GM18499 (cell line): ENCODE results near the gene PLXNC1.

Experiments
- ATAC-seq: cut with Tn5 transposase; IDR thresholded peaks from one replicate; pipeline ENCODE4 v1.9.1; 2021; ENCODE audit warnings: moderate number of reproducible peaks; ENCODE audit not compliant: insufficient read depth, unreplicated experiment

Gene PLXNC1

DNA sequence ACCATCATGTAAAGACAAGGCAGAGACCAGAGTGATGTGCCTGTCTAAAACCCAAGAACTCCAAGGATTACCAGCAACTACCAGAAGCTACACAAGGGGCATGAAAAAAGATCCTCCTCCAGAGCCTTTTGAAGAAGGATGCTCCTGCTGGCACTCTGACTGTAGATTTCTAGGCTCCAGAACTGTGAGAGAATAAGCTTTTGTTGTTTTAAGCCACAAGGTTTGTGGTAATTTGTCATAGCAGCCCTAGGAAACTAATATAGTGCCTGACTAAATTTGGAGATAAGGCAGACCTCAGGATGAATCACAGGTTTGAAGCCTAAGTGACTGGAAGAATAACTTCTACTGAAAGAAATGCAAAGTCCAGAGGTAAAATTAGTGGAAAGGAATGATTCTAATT, 178.3 kb downstream of the PLXNC1 start:
- ATAC-seq = no peak

DNA sequence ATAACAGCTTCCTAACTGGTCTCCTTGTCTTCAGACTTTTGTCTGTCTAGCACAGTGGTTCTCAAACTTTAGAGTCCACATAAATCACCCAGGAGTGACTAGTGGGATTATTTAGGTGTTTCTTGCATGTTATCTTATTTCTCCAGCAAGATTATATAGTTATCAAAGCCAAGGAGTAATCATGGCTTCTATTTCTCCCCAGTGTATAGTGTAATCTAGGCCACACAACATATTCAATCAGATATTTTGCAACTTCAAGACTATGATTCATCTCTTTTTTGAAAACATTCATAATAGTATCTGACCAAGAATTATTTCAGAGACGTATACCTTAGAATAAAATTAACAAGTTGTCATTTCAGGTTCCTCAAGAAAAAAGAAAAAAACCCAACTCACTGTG, 179.4 kb downstream of the PLXNC1 start:
- no peak for ATAC-seq

DNA sequence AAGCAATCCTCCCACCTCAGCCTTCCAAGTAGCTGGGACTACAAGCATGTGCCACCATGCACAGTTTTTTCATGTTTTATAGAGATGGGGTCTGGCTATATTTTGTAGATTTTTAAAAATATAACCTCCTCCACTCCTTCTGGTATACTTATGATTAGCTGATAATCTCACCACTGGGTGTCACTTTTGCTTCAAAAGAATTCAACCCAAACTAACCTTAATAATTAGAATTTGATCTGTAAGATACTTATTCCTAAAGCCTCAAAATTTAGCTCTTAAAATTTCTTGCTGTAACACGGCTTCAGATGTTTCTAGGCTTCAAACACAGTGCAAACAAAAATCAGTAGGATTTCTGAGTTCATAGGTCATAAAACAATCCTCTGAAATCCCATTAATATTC, 181.0 kb downstream of the PLXNC1 start:
- no peak for ATAC-seq

DNA sequence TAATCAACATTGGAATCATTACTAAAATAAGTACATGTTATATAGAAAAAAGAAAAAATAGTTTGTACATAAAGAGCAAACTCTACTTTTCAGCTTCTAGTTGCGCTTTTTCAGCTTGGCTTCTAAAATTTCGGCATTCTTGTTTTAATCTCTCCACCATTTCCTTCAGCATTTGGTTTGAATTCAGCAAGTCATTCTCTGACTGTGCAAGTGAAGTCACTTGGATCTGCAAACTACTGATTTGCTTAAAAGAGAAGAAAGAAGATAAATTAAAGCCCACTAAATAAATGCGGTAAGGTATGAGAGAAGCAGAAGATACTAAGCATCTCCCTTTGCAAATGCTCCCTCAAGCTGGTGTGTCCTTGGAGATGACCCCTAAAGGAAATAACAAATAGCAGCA, 185.0 kb downstream of the PLXNC1 start:
- ATAC-seq = no peak

DNA sequence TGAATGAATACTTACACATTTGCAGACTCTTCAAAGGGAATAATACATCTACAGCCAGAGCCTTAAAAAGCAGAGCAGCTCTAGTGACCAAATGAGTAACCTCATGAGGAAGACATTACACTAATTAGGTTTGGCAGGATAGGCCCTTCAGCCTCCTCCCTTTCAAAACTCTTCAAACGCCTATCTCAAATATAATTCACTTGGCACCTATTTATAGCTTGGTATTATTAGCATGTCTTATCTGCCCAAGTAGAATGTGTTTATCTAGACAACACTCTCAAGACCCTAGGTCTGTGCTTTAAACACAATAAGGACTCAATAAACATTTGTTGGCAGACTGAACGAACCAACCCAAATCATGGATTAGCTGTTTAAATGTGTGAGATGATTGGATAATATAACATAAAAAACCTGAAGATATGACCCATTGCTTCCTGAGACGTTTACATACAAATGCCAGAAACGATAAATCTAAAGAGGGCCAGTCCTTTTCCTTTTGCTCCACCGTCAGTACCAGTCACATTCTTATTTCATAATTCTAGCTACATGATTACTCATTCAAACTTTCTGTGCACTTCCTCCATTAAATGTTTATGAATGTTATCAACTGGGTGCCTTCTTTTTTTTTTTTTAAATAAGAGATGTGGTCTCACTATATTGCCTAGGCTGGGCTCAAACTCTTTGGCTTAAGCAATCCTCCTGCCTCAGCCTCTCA, 188.0 kb downstream of the PLXNC1 start:
- ATAC-seq = no peak

DNA sequence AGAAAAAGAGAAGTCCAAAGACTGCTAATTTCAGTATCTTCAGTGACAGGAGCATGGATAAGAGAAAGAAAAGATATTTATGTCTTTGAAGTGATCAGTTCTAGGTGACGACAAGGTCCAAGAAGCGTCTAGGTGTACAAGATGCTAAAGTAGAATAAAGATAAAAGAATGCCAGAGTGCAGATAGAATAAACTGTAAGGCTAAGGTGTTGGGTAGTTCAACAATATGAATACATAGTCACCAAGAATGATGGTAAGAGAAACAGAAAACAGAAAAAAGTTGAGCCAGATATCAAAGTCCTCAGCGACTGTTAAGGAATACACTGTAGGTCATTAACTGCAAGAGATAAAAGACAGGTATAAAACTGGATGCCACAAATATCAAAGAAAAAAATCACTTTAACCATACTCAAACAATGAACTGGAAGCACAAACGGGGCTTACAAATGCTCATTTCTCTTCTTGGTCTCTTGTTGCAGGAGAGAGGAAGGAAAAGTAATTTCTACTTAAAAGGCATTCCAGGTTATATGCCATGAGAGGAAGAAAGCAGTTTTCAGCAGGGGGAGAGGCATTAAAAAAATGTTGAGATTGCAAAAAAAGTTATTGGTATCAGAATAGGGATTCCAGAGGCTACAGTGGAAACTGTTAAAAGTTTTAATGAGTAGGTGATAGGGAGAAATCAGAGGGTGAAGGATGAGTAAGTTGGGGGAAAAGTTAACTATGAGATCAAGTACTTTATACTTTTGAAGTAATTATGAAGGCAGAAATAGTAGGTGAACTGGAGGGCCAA, 189.8 kb downstream of the PLXNC1 start:
- ATAC-seq = no peak

DNA sequence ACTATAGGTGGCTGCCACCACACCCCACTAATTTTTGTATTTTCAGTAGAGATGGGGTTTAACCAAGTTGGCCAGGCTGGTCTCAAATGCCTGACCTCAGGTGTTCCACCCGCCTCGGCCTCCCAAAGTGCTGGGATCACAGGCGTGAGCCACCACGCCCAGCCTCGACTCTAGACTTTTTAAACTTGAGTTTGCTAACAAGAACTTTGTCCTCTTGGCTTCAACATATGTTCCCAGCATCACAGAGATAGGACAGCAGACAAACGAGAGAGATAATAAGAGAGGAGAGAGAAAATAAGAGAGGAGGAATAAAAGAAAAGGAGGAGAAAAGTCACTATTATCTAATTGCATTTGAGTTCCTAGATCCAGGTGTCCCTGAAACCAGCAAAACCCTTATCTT, 192.2 kb downstream of the PLXNC1 start:
- no peak for ATAC-seq

DNA sequence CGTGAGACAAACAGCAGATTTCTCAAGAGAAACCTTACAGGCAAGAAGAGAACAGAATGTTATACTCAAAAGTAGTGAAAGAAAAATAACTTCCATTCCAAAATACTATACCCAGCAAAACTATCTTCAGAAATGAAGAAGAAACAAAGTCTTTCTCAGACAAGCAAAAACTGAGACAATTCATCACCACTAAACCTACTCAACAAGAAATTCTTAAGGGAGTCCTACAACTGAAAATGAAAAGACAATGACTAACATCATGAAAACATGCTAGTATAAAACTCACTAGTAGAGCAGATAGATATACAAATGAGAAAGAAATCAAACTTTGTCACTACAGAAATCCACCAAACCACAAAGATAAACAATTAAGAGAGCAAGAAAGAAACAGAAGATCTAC, 204.8 kb downstream of the PLXNC1 start:
- ATAC-seq = no peak
